ENCODE results near the gene NAALADL1. TPM values are rescaled to one million over a fixed set of nuclear protein-coding genes. Genes with fewer than 3 reads are reported as not detected.

The NAALADL1 gene
- total RNA-seq, 2 donors from 2014 or later = 2.2 to 4.5 TPM

GRCh38 chr11:65057526-65057925, 827 bp downstream of the NAALADL1 start:
- H3K36me3 ChIP-seq (ENCODE audit: control insufficient read depth, insufficient read depth, low read length) = no peaks in the 10 kb centered on the region
- H3K4me3 ChIP-seq (ENCODE audit: low read length) = no peak overlapping the region
- Mint-ChIP-seq H3K27ac (no peak overlapping the region), H3K9me3 (no peaks in the 10 kb centered on the region), H3K27me3 (ENCODE audit: insufficient read depth) (peaks cover 8% of the 10 kb centered on the region), H3K4me3 (no peak overlapping the region), H3K4me1 (no peaks in the 10 kb centered on the region), H3K36me3 (ENCODE audit: low read depth) (no peaks in the 10 kb centered on the region)
- no peaks in the 10 kb centered on the region for H3K4me1 ChIP-seq (ENCODE audit: control insufficient read depth, insufficient read depth, low read length)
- no peaks in the 10 kb centered on the region for H3K9me3 ChIP-seq (ENCODE audit: control insufficient read depth, low read length)
- TF ChIP-seq, protein P1, sequence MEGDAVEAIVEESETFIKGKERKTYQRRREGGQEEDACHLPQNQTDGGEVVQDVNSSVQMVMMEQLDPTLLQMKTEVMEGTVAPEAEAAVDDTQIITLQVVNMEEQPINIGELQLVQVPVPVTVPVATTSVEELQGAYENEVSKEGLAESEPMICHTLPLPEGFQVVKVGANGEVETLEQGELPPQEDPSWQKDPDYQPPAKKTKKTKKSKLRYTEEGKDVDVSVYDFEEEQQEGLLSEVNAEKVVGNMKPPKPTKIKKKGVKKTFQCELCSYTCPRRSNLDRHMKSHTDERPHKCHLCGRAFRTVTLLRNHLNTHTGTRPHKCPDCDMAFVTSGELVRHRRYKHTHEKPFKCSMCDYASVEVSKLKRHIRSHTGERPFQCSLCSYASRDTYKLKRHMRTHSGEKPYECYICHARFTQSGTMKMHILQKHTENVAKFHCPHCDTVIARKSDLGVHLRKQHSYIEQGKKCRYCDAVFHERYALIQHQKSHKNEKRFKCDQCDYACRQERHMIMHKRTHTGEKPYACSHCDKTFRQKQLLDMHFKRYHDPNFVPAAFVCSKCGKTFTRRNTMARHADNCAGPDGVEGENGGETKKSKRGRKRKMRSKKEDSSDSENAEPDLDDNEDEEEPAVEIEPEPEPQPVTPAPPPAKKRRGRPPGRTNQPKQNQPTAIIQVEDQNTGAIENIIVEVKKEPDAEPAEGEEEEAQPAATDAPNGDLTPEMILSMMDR (conservative IDR thresholded peaks at IDR 0.05) = no peak
- H3K9ac ChIP-seq (ENCODE audit: extremely low read depth, low read length, poor library complexity, severe bottlenecking) = no peak overlapping the region
- WGBS, 2 experiments (ENCODE audit: insufficient coverage in 1 of 2, insufficient read length in 1 of 2) = 94 to 98% methylated on average over 6 of the region's 7 CpGs
- H3K27ac ChIP-seq (ENCODE audit: low read depth, low read length) = no peak overlapping the region
- no peak for DNase-seq
- no peaks in the 10 kb centered on the region for H3K27me3 ChIP-seq (ENCODE audit: control insufficient read depth, insufficient read depth, low read length, poor library complexity, severe bottlenecking)

GRCh38 chr11:65056999-65057398, 1.4 kb downstream of the NAALADL1 start:
- H3K27me3 Mint-ChIP-seq (ENCODE audit: insufficient read depth) = peaks cover 8% of the 10 kb centered on the region
- H3K27ac Mint-ChIP-seq = no peak overlapping the region
- H3K36me3 ChIP-seq (ENCODE audit: control insufficient read depth, insufficient read depth, low read length) = no peaks in the 10 kb centered on the region
- DNase-seq = no peak
- WGBS, 2 experiments (ENCODE audit: insufficient coverage in 1 of 2, insufficient read length in 1 of 2) = 86 to 100% methylated on average over 4 to 6 of the region's 6 CpGs
- H3K4me3 Mint-ChIP-seq = no peak overlapping the region
- no peaks in the 10 kb centered on the region for H3K36me3 Mint-ChIP-seq (ENCODE audit: low read depth)
- no peak overlapping the region for H3K27ac ChIP-seq (ENCODE audit: low read depth, low read length)
- TF ChIP-seq, protein P1 (conservative IDR thresholded peaks at IDR 0.05) = no peak
- no peaks in the 10 kb centered on the region for H3K27me3 ChIP-seq (ENCODE audit: control insufficient read depth, insufficient read depth, low read length, poor library complexity, severe bottlenecking)
- no peaks in the 10 kb centered on the region for H3K4me1 ChIP-seq (ENCODE audit: control insufficient read depth, insufficient read depth, low read length)
- no peaks in the 10 kb centered on the region for H3K9me3 ChIP-seq (ENCODE audit: control insufficient read depth, low read length)
- H3K9ac ChIP-seq (ENCODE audit: extremely low read depth, low read length, poor library complexity, severe bottlenecking) = no peak overlapping the region
- no peak overlapping the region for H3K4me3 ChIP-seq (ENCODE audit: low read length)
- H3K9me3 Mint-ChIP-seq = no peaks in the 10 kb centered on the region
- H3K4me1 Mint-ChIP-seq = no peaks in the 10 kb centered on the region

DNA sequence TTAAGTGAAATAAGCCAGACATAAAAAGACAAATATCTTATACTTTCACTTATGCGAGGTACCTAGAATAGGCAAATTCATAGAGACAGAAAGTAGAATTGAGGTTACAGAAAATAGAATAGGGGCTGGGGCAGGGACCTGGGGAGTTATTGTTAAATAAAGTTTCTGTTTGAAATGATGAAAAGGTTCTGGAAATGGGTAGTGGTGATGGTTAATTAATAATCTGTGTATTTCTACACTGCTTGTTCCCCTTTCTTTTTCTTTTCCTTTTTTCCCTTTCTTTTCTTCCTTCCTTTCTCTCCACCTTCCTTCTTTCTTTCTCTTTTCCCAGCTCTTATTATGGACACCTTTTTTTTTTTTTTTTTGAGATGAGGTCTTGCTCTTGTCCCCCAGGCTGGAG, 2.8 kb downstream of the NAALADL1 start:
- Mint-ChIP-seq H3K36me3 (ENCODE audit: low read depth) (no peaks in the 10 kb centered on the region), H3K9me3 (no peaks in the 10 kb centered on the region), H3K4me3 (no peak overlapping the region), H3K4me1 (no peaks in the 10 kb centered on the region), H3K27me3 (ENCODE audit: insufficient read depth) (peaks cover 8% of the 10 kb centered on the region), H3K27ac (no peak overlapping the region)
- TF ChIP-seq, protein P1 (conservative IDR thresholded peaks at IDR 0.05) = no peak
- H3K27me3 ChIP-seq (ENCODE audit: control insufficient read depth, insufficient read depth, low read length, poor library complexity, severe bottlenecking) = no peaks in the 10 kb centered on the region
- no peak overlapping the region for H3K4me3 ChIP-seq (ENCODE audit: low read length)
- no peaks in the 10 kb centered on the region for H3K36me3 ChIP-seq (ENCODE audit: control insufficient read depth, insufficient read depth, low read length)
- 92 to 100% methylated on average over 1 of the region's 1 CpG for WGBS, 2 experiments (ENCODE audit: insufficient coverage in 1 of 2, insufficient read length in 1 of 2)
- H3K27ac ChIP-seq (ENCODE audit: low read depth, low read length) = no peak overlapping the region
- no peak overlapping the region for H3K9ac ChIP-seq (ENCODE audit: extremely low read depth, low read length, poor library complexity, severe bottlenecking)
- no peak for DNase-seq
- no peaks in the 10 kb centered on the region for H3K9me3 ChIP-seq (ENCODE audit: control insufficient read depth, low read length)
- H3K4me1 ChIP-seq (ENCODE audit: control insufficient read depth, insufficient read depth, low read length) = no peaks in the 10 kb centered on the region

Data from endodermal cell (in vitro differentiated cells).